Ovary (tissue), 3 donors: ENCODE measurements around the gene CEP85.

Experiments
- CTCF ChIP-seq, 3 donors: fragments of 450-650 bp in 2 of 3; fragments of 200-600 bp in 1 of 3; IDR thresholded peaks; one replicate each; pipeline versions ENCODE4 v1.5.1 to v1.8.0; 2016 to 2022; ENCODE audit warnings: antibody characterized with exemption in 3 of 3, mild to moderate bottlenecking in 1 of 3
- POLR2A ChIP-seq: fragments of 450-650 bp; IDR thresholded peaks from one replicate; pipeline ENCODE4 v1.6.1; 2017; ENCODE audit warnings: antibody characterized with exemption, mild to moderate bottlenecking, moderate library complexity
- donor health status: DM: no; HTN: no; CAD: no.

GRCh38 chr1:26290122-26290881, 56.3 kb downstream of the CEP85 start:
- TF ChIP-seq POLR2A = no peak
- no peak for TF ChIP-seq CTCF (IDR thresholded peaks at IDR 0.05)
